ENCODE data around the gene ITPA. TPM values are rescaled to one million over a fixed set of nuclear protein-coding genes. Genes with fewer than 3 reads are reported as not detected.
A peak's percentile ranks its signal among the peaks of the same experiment; 100 is the strongest.

Gene ITPA
- total and polyA plus RNA-seq, 2 of the 13 experiments (the other 11 are each of a cell fraction or from before 2014, with no cell fraction given) = 60.1 to 103 TPM

DNA sequence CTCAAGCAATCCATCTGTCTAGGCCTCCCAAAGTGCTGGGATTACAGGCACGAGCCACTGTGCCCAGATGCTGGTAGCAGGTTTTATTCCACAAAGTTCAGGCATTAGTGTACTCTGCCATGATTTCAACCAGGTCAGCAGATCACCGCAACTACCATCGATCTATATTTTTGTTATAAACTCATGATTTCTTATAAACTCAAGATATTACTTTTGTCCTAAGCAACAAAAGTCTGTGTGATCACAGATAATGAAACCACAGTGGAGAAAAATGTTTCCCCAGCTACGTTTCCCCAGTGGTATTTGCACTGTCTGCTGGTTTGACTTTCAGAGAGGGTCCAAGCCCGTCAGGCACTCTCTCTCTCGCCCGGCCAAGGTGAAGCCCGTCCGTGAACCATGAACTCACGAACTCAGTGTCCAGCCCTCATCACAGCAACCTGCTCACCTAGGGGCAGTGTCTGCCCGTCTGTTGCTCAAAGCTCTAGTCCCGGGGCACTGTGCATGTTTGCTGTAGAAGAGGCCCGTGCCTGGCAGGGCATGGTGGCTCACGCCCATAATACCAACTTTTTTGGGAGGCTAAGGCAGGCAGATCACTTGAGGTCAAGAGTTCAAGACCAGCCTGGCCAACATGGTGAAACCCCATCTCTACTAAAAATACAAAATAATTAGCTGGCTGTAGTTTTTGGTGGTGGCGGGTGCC lies 22.7 kb downstream of the ITPA start (continued):
- TF ChIP-seq ZNF30 (CRISPR knock-in tag; IDR thresholded peaks at IDR 0.05) (no peak), ZNF619 (CRISPR knock-in tag; IDR thresholded peaks at IDR 0.05) (no peak; the same call in 1 of the 2 replicates), ZNF10 (CRISPR knock-in tag; IDR thresholded peaks at IDR 0.05; ENCODE audit: borderline replicate concordance, low read depth) (no peak), ZNF660 (CRISPR knock-in tag; IDR thresholded peaks at IDR 0.05; ENCODE audit: borderline replicate concordance, low read depth) (no peak), SMYD3 (CRISPR knock-in tag; IDR thresholded peaks at IDR 0.05) (no peak), ZNF572 (CRISPR knock-in tag; IDR thresholded peaks at IDR 0.05) (no peak; the same call in 1 of the 2 replicates), ZNF761 (CRISPR knock-in tag; conservative IDR thresholded peaks at IDR 0.05) (peak; percentile 79; the same call in 1 of the 2 replicates), PPARG (CRISPR knock-in tag; conservative IDR thresholded peaks at IDR 0.05) (0 out of 2 replicates have a peak, but pooled peaks have one; percentile 65)
- TF ChIP-seq, protein P1, sequence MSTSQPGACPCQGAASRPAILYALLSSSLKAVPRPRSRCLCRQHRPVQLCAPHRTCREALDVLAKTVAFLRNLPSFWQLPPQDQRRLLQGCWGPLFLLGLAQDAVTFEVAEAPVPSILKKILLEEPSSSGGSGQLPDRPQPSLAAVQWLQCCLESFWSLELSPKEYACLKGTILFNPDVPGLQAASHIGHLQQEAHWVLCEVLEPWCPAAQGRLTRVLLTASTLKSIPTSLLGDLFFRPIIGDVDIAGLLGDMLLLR (CRISPR knock-in tag; IDR thresholded peaks at IDR 0.05) = no peak
- TF ChIP-seq, protein P2, sequence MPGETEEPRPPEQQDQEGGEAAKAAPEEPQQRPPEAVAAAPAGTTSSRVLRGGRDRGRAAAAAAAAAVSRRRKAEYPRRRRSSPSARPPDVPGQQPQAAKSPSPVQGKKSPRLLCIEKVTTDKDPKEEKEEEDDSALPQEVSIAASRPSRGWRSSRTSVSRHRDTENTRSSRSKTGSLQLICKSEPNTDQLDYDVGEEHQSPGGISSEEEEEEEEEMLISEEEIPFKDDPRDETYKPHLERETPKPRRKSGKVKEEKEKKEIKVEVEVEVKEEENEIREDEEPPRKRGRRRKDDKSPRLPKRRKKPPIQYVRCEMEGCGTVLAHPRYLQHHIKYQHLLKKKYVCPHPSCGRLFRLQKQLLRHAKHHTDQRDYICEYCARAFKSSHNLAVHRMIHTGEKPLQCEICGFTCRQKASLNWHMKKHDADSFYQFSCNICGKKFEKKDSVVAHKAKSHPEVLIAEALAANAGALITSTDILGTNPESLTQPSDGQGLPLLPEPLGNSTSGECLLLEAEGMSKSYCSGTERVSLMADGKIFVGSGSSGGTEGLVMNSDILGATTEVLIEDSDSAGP (CRISPR knock-in tag; IDR thresholded peaks at IDR 0.05; ENCODE audit: borderline replicate concordance) = peak; percentile 84
- TF ChIP-seq, protein P3, sequence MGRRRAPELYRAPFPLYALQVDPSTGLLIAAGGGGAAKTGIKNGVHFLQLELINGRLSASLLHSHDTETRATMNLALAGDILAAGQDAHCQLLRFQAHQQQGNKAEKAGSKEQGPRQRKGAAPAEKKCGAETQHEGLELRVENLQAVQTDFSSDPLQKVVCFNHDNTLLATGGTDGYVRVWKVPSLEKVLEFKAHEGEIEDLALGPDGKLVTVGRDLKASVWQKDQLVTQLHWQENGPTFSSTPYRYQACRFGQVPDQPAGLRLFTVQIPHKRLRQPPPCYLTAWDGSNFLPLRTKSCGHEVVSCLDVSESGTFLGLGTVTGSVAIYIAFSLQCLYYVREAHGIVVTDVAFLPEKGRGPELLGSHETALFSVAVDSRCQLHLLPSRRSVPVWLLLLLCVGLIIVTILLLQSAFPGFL (CRISPR knock-in tag; IDR thresholded peaks at IDR 0.05) = no peak
- TF ChIP-seq, protein P4, sequence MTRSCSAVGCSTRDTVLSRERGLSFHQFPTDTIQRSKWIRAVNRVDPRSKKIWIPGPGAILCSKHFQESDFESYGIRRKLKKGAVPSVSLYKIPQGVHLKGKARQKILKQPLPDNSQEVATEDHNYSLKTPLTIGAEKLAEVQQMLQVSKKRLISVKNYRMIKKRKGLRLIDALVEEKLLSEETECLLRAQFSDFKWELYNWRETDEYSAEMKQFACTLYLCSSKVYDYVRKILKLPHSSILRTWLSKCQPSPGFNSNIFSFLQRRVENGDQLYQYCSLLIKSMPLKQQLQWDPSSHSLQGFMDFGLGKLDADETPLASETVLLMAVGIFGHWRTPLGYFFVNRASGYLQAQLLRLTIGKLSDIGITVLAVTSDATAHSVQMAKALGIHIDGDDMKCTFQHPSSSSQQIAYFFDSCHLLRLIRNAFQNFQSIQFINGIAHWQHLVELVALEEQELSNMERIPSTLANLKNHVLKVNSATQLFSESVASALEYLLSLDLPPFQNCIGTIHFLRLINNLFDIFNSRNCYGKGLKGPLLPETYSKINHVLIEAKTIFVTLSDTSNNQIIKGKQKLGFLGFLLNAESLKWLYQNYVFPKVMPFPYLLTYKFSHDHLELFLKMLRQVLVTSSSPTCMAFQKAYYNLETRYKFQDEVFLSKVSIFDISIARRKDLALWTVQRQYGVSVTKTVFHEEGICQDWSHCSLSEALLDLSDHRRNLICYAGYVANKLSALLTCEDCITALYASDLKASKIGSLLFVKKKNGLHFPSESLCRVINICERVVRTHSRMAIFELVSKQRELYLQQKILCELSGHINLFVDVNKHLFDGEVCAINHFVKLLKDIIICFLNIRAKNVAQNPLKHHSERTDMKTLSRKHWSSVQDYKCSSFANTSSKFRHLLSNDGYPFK (CRISPR knock-in tag; IDR thresholded peaks at IDR 0.05; ENCODE audit: borderline replicate concordance) = no peak; the same call in 1 of the 2 replicates
- TF ChIP-seq, protein P5, sequence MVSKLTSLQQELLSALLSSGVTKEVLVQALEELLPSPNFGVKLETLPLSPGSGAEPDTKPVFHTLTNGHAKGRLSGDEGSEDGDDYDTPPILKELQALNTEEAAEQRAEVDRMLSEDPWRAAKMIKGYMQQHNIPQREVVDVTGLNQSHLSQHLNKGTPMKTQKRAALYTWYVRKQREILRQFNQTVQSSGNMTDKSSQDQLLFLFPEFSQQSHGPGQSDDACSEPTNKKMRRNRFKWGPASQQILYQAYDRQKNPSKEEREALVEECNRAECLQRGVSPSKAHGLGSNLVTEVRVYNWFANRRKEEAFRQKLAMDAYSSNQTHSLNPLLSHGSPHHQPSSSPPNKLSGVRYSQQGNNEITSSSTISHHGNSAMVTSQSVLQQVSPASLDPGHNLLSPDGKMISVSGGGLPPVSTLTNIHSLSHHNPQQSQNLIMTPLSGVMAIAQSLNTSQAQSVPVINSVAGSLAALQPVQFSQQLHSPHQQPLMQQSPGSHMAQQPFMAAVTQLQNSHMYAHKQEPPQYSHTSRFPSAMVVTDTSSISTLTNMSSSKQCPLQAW (CRISPR knock-in tag; IDR thresholded peaks at IDR 0.05) = peak; percentile 82
- TF ChIP-seq, protein P6, sequence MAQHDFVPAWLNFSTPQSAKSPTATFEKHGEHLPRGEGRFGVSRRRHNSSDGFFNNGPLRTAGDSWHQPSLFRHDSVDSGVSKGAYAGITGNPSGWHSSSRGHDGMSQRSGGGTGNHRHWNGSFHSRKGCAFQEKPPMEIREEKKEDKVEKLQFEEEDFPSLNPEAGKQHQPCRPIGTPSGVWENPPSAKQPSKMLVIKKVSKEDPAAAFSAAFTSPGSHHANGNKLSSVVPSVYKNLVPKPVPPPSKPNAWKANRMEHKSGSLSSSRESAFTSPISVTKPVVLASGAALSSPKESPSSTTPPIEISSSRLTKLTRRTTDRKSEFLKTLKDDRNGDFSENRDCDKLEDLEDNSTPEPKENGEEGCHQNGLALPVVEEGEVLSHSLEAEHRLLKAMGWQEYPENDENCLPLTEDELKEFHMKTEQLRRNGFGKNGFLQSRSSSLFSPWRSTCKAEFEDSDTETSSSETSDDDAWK (CRISPR knock-in tag; IDR thresholded peaks at IDR 0.05) = no peak
- TF ChIP-seq, protein P7, sequence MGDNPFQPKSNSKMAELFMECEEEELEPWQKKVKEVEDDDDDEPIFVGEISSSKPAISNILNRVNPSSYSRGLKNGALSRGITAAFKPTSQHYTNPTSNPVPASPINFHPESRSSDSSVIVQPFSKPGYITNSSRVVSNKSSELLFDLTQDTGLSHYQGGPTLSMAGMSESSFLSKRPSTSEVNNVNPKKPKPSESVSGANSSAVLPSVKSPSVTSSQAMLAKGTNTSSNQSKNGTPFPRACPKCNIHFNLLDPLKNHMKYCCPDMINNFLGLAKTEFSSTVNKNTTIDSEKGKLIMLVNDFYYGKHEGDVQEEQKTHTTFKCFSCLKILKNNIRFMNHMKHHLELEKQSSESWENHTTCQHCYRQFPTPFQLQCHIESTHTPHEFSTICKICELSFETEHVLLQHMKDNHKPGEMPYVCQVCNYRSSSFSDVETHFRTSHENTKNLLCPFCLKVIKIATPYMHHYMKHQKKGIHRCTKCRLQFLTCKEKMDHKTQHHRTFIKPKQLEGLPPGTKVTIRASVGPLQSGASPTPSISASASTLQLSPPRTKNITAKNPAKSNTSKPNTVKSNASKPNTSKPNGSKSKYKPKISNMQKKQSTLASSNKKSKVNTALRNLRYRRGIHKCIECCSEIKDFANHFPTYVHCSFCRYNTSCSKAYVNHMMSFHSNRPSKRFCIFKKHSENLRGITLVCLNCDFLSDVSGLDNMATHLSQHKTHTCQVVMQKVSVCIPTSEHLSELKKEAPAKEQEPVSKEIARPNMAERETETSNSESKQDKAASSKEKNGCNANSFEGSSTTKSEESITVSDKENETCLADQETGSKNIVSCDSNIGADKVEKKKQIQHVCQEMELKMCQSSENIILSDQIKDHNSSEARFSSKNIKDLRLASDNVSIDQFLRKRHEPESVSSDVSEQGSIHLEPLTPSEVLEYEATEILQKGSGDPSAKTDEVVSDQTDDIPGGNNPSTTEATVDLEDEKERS (CRISPR knock-in tag; IDR thresholded peaks at IDR 0.05) = peak; percentile 98; the same call in 1 of the 2 replicates

Data from HepG2 (cell line).